T-helper 1 cell treated with Interleukin-12 subunit alpha and Interleukin-12 subunit beta and Interleukin-4 antibody, amounts not matched to agents 30 ng/mL and 1 ng/mL, for 36 hours (primary cell): ENCODE data around the gene NPPC. TPM values are rescaled to one million over a fixed set of nuclear protein-coding genes. Genes with fewer than 3 reads are reported as not detected.
"Not testable (repeated sequence)": the region's sequence is repeated elsewhere in the genome, so short reads cannot be mapped to it uniquely, and the experiment has no call there.

Experiments
- intact Hi-C: fragments of 100-400 bp; cut with micrococcal nuclease; formaldehyde crosslinking; loops from one replicate; pipeline ENCODE4 v1.15.1; 2024
- total RNA-seq: library from RNA; stranded (reverse); gene quantifications from 2 replicates; pipeline ENCODE4 v1.2.3, GENCODE V29; 2022

NPPC gene
- total RNA-seq, 1 donor from 2014 or later, result not detected

GRCh38 chr2:231891514-231891905 lies 34.7 kb downstream of the NPPC start:
- intact Hi-C loops, result no loop called here

- intact Hi-C loops, result no loop called here
Measured at GRCh38 chr2:231890896-231891513, 35.2 kb downstream of the NPPC start.

GRCh38 chr2:231887756-231888155 lies 38.4 kb downstream of the NPPC start:
- intact Hi-C loops, result no loop called here

- intact Hi-C loops, result no loop called here
Measured at GRCh38 chr2:231886071-231886681, 40.0 kb downstream of the NPPC start.

GRCh38 chr2:231884438-231885140 lies 41.6 kb downstream of the NPPC start:
- intact Hi-C loops, result no loop called here

GRCh38 chr2:231883468-231883881 lies 42.7 kb downstream of the NPPC start:
- intact Hi-C loops, result no loop called here

GRCh38 chr2:231882646-231883045 lies 43.5 kb downstream of the NPPC start:
- intact Hi-C loops, result no loop called here

- intact Hi-C loops, result not testable (repeated sequence)
Measured at GRCh38 chr2:231880371-231880770, 45.8 kb downstream of the NPPC start.

GRCh38 chr2:231879216-231879615 lies 47.0 kb downstream of the NPPC start:
- intact Hi-C loops, result no loop called here

- intact Hi-C loops, result no loop called here
Measured at GRCh38 chr2:231877533-231878456, 48.4 kb downstream of the NPPC start.

- intact Hi-C loops, result no loop called here
Measured at GRCh38 chr2:231874944-231875343, 51.3 kb downstream of the NPPC start.

Other genes with a start within 250 kb of the NPPC start
- 1,774 and 1,790 TPM in 2 replicates for gene PTMA, start 217.9 kb downstream of the NPPC start, total RNA-seq
- gene PDE6D, start 145.1 kb downstream of the NPPC start, total RNA-seq, result 39.1 and 41.2 TPM in 2 replicates
- gene COPS7B, start 140.0 kb downstream of the NPPC start, total RNA-seq, result 45.2 and 47.3 TPM in 2 replicates
- gene DIS3L2, start 35.3 kb upstream of the NPPC start, total RNA-seq, result 41.9 and 45.6 TPM in 2 replicates